OCI-LY7 (cell line): Measurements from ENCODE around the gene FBLN5. TPM values are rescaled to one million over a fixed set of nuclear protein-coding genes. Genes with fewer than 3 reads are reported as not detected.

ENCODE experiments used
- BruUV-seq: library from RNA; stranded (reverse); fragments of 400-500 nt; replicated peaks from 2 replicates; lab custom pipeline; 2021; lab: Mats Ljungman, UMichigan
- CTCF ChIA-PET: fragments of 300-600 bp; sonication (Branson Sonifier 250); formaldehyde crosslinking; loops from one replicate; lab custom pipeline; 2022; ENCODE audit warnings: antibody characterized with exemption; ENCODE audit not compliant: unreplicated experiment; lab: Charles Lee
- POLR2A ChIA-PET: fragments of 300-600 bp; sonication (Branson Sonifier 250); formaldehyde crosslinking; loops from one replicate; lab custom pipeline; 2022; ENCODE audit warnings: antibody characterized with exemption; lab: Charles Lee
- DNase-seq: peaks from one replicate; pipeline ENCODE4 v3.0.0-alpha.2; 2015; ENCODE audit warnings: low spot score
- H2AFZ ChIP-seq: fragments of 200-600 bp; sonication (generic), shearing (Covaris generic); 2 replicates; pipeline ENCODE4 v1.6.1; 2014; ENCODE audit warnings: mild to moderate bottlenecking, antibody characterized with exemption, low read length, moderate library complexity
- H3K27ac ChIP-seq: fragments of 200-600 bp; sonication (generic); 2 replicates; pipeline ENCODE4 v1.5.1; 2014; ENCODE audit warnings: mixed run types, low read depth, mild to moderate bottlenecking, moderate library complexity, low read length, inconsistent platforms; ENCODE audit not compliant: poor library complexity, severe bottlenecking
- H3K36me3 ChIP-seq: fragments of 200-600 bp; sonication (generic); 2 replicates; pipeline ENCODE4 v1.6.1; 2014; ENCODE audit warnings: mild to moderate bottlenecking, antibody characterized with exemption, low read length, moderate library complexity, mixed read lengths; ENCODE audit not compliant: insufficient read depth
- H3K4me1 ChIP-seq: fragments of 200-600 bp; sonication (generic); 2 replicates; pipeline ENCODE4 v1.5.1; 2014; ENCODE audit warnings: mild to moderate bottlenecking, low read length; ENCODE audit not compliant: insufficient read depth, poor library complexity, severe bottlenecking
- H3K4me2 ChIP-seq: fragments of 200-600 bp; sonication (generic); 2 replicates; pipeline ENCODE4 v1.6.1; 2014; ENCODE audit warnings: mild to moderate bottlenecking, low read length
- H3K4me3 ChIP-seq: fragments of 200-600 bp; sonication (generic); 2 replicates; pipeline ENCODE4 v1.5.1; 2014; ENCODE audit warnings: mild to moderate bottlenecking, low read depth, low read length; ENCODE audit not compliant: poor library complexity, severe bottlenecking
- H3K79me2 ChIP-seq: fragments of 200-600 bp; sonication (generic); 2 replicates; pipeline ENCODE4 v1.6.1; 2016; ENCODE audit warnings: low read depth, mild to moderate bottlenecking, low read length, moderate library complexity, mixed read lengths; ENCODE audit not compliant: insufficient read depth
- H3K9me2 ChIP-seq: fragments of 200-600 bp; sonication (generic); 2 replicates; pipeline ENCODE4 v1.6.1; 2016; ENCODE audit warnings: mild to moderate bottlenecking, low read length, mixed read lengths; ENCODE audit not compliant: insufficient read depth
- H3K9me3 ChIP-seq: fragments of 200-600 bp; sonication (generic); 2 replicates; pipeline ENCODE4 v1.6.1; 2014; ENCODE audit warnings: mild to moderate bottlenecking, mixed run types, low read length, mixed read lengths
- H4K20me1 ChIP-seq: fragments of 200-600 bp; sonication (generic); 2 replicates; pipeline ENCODE4 v1.6.1; 2014; ENCODE audit warnings: mild to moderate bottlenecking, antibody characterized with exemption, low read length, moderate library complexity, mixed read lengths; ENCODE audit not compliant: insufficient read depth
- CTCF ChIP-seq: fragments of 200-600 bp; sonication (generic); conservative IDR thresholded peaks from 2 replicates; pipeline ENCODE4 v1.5.1; 2014; ENCODE audit warnings: mild to moderate bottlenecking, antibody characterized with exemption, low read length, moderate library complexity, mixed read lengths
- EZH2phosphoT487 ChIP-seq: fragments of 200-600 bp; sonication (generic); IDR thresholded peaks from 2 replicates; pipeline ENCODE4 v1.6.1; 2018; ENCODE audit warnings: low read depth, borderline replicate concordance, mild to moderate bottlenecking, mixed run types, antibody characterized with exemption, low read length, moderate library complexity, mixed read lengths
- intact Hi-C: fragments of 100-400 bp; cut with micrococcal nuclease; formaldehyde crosslinking; loops from one replicate; pipeline ENCODE4 v1.10.0; 2022; ENCODE audit not compliant: unreplicated experiment
- total RNA-seq, 2 experiments: library from RNA; depleted of rRNA in 1 of 2; stranded (reverse); fragments of >200 nt in 1 of 2; shearing (Covaris generic) in 1 of 2; gene quantifications; 2 replicates each; pipeline ENCODE4 v1.2.3, GENCODE V29; 2014 to 2022

FBLN5 gene
- total RNA-seq, 2 experiments from 2014 or later = 0.91 to 2.3 TPM

- intact Hi-C loops = no loop called here
- Histone ChIP-seq H3K9me3 (no peaks in the 10 kb centered on the region), H3K79me2 (no peaks in the 10 kb centered on the region), H3K9me2 (no peaks in the 10 kb centered on the region), H3K27ac (no peak overlapping the region), H3K4me3 (no peak overlapping the region), H2AFZ (no peak overlapping the region), H4K20me1 (no peaks in the 10 kb centered on the region), H3K36me3 (no peaks in the 10 kb centered on the region), H3K4me2 (no peak overlapping the region), H3K4me1 (no peaks in the 10 kb centered on the region)
- ChIA-PET CTCF (no interaction called here), POLR2A (interaction anchor here (0.5 to 0.6 kb wide), 2 partner anchors 87 to 258 kb away, joined by 3 read pairs; no protein-coding TSS in a partner anchor)
- no peak for DNase-seq
- BruUV-seq = no TSS peak
- TF ChIP-seq CTCF (no peak), EZH2phosphoT487 (no peak)
Observed at GRCh38 chr14:91857614-91858013, 89.9 kb downstream of the FBLN5 start.

DNA sequence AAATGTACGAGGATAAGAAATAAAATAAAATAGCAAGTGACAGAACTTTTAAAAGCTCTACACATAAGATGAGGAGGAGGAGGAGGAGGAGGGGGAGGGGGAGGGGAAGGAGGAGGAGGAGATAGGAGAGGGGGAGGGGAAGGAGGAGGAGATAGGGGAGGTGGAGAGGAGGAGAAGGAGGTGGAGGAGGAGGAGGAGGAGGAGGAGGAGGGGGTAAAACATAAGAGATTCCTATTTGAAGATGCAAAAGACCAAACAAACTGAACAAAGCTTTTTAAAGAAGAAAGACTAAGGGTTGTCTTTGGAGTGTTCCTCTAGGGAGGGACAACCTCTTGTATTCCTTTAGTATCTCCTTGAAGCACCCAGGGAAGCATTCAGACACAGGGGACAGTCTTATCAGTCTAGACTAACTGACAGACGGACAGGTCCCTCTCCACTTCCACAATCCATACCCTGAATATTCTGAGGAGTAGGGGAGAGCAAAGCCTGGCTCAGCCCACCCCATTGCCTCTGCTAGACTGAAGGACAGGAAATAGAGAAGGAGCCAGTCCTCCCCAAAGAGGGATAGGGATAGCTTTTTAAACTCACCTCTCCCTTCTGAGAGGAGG lies 93.1 kb downstream of the FBLN5 start:
- H3K79me2 ChIP-seq = no peaks in the 10 kb centered on the region
- H3K27ac ChIP-seq = no peak overlapping the region
- no peaks in the 10 kb centered on the region for H3K9me2 ChIP-seq
- H3K4me3 ChIP-seq = no peak overlapping the region
- ChIA-PET CTCF (no interaction called here), POLR2A (interaction anchor here (0.7 kb wide), 1 partner anchor 1666 kb away, joined by 3 read pairs; no protein-coding TSS in a partner anchor)
- H2AFZ ChIP-seq = no peak overlapping the region
- DNase-seq = no peak
- no peaks in the 10 kb centered on the region for H3K9me3 ChIP-seq
- H3K4me1 ChIP-seq = no peaks in the 10 kb centered on the region
- TF ChIP-seq EZH2phosphoT487 (no peak), CTCF (no peak)
- no TSS peak for BruUV-seq
- no peak overlapping the region for H3K4me2 ChIP-seq
- no peaks in the 10 kb centered on the region for H4K20me1 ChIP-seq
- H3K36me3 ChIP-seq = no peaks in the 10 kb centered on the region
- intact Hi-C loops = no loop called here

DNA sequence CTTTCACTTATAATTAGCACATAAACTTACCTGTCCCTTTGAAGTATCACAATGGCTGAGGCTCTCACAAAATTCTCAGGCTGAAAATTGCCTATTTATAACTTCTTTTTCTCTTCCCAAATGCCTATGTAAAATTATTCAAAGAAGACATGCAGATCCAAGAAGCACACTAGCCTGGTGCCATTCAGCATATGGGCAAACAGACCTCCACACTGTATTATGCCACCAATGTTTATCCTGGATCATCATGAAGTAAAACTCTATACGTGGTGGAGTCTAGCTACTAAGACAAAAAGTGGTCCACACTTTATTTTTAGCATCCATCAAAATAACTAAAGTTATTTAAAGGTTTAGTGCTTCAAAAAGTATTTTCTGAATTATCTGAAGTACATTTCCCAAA lies 95.9 kb downstream of the FBLN5 start:
- no peak overlapping the region for H3K4me2 ChIP-seq
- H3K36me3 ChIP-seq = no peaks in the 10 kb centered on the region
- no peaks in the 10 kb centered on the region for H3K4me1 ChIP-seq
- no peaks in the 10 kb centered on the region for H3K9me3 ChIP-seq
- H3K4me3 ChIP-seq = no peak overlapping the region
- POLR2A ChIA-PET = no interaction called here
- no peak overlapping the region for H3K27ac ChIP-seq
- no peak for TF ChIP-seq EZH2phosphoT487
- no peak for TF ChIP-seq CTCF
- no peak overlapping the region for H2AFZ ChIP-seq
- no peak for DNase-seq
- CTCF ChIA-PET = no interaction called here
- H4K20me1 ChIP-seq = no peaks in the 10 kb centered on the region
- no peaks in the 10 kb centered on the region for H3K9me2 ChIP-seq
- BruUV-seq = no TSS peak
- no peaks in the 10 kb centered on the region for H3K79me2 ChIP-seq
- intact Hi-C loops = no loop called here
